PFSK-1 (cell line): ENCODE data around the gene KCNMB2.

Source experiments
- FOXP2 ChIP-seq: optimal IDR thresholded peaks from 2 replicates; pipeline ENCODE3; 2011; ENCODE audit warnings: borderline replicate concordance, control low read depth, inconsistent platforms; ENCODE audit not compliant: insufficient read depth; ENCODE audit errors: extremely low read length, extremely low read depth
- POLR2AphosphoS5 ChIP-seq: IDR thresholded peaks from 2 replicates; pipeline ENCODE4 v1.6.1; 2012; ENCODE audit warnings: low read depth, mild to moderate bottlenecking, control low read depth, low read length, moderate library complexity
- SIN3A ChIP-seq: IDR thresholded peaks from 2 replicates; pipeline ENCODE4 v1.6.1; 2012; ENCODE audit warnings: mild to moderate bottlenecking, low read length, moderate library complexity, borderline replicate concordance; ENCODE audit not compliant: insufficient read depth
- TAF1 ChIP-seq: IDR thresholded peaks from 2 replicates; pipeline ENCODE4 v1.6.1; 2012; ENCODE audit warnings: low read length, control low read depth, borderline replicate concordance; ENCODE audit not compliant: insufficient read depth
- TF ChIP-seq, protein P1 (sequence below), 2 experiments: IDR thresholded peaks; 2 replicates each; pipeline versions ENCODE4 v1.6.1 to v1.8.0; 2011 to 2012; ENCODE audit warnings: low read depth in 2 of 2, low read length in 2 of 2, control low read depth in 1 of 2, inconsistent platforms in 1 of 2, mild to moderate bottlenecking in 1 of 2, moderate library complexity in 1 of 2; ENCODE audit not compliant: insufficient read depth in 1 of 2

DNA sequence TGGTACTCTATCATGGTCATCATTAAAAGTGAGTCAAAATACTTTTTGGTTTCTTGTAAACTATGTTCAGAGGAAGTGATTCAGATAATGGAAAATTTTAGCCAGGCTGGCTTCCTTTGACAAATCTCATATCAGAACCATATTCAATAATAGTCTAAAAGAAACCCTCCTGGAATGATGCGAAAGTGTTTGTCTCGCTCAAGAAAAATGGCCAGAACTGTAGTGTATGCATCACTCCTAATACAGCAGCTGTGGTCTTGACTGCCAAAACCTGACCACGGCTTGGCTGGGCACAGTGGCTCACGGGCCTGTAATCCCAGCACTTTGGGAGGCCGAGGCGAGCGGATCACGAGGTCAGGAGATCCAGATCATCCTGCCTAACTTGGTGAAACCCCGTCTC is 35.6 kb upstream of the KCNMB2 start:
- TF ChIP-seq, protein P1, sequence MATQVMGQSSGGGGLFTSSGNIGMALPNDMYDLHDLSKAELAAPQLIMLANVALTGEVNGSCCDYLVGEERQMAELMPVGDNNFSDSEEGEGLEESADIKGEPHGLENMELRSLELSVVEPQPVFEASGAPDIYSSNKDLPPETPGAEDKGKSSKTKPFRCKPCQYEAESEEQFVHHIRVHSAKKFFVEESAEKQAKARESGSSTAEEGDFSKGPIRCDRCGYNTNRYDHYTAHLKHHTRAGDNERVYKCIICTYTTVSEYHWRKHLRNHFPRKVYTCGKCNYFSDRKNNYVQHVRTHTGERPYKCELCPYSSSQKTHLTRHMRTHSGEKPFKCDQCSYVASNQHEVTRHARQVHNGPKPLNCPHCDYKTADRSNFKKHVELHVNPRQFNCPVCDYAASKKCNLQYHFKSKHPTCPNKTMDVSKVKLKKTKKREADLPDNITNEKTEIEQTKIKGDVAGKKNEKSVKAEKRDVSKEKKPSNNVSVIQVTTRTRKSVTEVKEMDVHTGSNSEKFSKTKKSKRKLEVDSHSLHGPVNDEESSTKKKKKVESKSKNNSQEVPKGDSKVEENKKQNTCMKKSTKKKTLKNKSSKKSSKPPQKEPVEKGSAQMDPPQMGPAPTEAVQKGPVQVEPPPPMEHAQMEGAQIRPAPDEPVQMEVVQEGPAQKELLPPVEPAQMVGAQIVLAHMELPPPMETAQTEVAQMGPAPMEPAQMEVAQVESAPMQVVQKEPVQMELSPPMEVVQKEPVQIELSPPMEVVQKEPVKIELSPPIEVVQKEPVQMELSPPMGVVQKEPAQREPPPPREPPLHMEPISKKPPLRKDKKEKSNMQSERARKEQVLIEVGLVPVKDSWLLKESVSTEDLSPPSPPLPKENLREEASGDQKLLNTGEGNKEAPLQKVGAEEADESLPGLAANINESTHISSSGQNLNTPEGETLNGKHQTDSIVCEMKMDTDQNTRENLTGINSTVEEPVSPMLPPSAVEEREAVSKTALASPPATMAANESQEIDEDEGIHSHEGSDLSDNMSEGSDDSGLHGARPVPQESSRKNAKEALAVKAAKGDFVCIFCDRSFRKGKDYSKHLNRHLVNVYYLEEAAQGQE (IDR thresholded peaks at IDR 0.05; ENCODE audit: insufficient read depth in 1 of 2, low read depth in 2 of 2, low read length in 2 of 2): no peak
- no peak for TF ChIP-seq TAF1
- TF ChIP-seq POLR2AphosphoS5: no peak
- TF ChIP-seq SIN3A: no peak
- no peak for TF ChIP-seq FOXP2
